ENCODE data around the gene CCNG2.

CCNG2 gene

GRCh38 chr4:77145842-77146185 lies 11.2 kb upstream of the CCNG2 start:
- DNase-seq (ENCODE audit: low read depth, low spot score), result no peak
- H3K4me3 ChIP-seq (ENCODE audit: low read length), result no peak overlapping the region

DNA sequence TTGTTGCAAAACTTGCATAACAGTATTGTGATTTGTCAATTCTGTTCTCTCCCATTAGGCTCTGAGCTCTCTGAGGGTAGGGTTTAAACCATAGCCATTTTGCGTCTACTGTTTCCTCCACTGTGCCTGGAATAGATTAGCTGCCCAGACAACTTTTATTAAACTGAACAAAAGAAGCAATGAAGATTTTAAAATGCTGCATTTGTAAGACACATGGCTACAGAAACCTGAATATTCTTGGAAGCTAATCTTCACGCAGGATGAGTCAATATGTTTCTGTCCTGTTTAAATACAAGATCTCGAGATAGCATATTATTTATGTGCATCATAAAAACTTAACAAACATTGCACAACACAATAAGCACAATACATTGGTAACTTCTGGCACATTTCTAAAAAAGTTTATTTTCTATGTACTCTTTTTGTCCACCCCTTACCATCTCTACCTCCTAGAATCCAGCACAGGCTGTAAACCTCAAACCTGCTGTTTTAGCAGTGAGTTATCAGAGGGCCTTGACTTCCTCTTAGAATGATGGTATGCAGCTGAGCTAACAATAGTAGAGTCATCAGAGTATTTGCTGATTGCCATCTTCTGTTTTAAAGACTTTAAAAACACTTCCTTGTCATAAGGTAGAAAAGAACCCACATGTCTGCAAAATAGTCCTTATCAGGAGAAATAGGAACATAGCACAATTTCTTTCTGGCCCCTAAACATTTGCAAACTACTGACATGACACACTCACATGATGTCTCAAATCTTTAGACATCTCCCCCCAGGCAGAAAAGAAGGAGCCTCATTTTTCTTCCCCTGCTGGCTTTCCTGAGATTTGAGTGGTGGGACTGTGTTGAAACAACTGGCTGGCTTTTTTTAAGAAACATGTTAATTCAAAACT lies 10.6 kb upstream of the CCNG2 start:
- no peak for DNase-seq (ENCODE audit: low read depth, low spot score)
- no peak overlapping the region for H3K4me3 ChIP-seq (ENCODE audit: low read length)

DNA sequence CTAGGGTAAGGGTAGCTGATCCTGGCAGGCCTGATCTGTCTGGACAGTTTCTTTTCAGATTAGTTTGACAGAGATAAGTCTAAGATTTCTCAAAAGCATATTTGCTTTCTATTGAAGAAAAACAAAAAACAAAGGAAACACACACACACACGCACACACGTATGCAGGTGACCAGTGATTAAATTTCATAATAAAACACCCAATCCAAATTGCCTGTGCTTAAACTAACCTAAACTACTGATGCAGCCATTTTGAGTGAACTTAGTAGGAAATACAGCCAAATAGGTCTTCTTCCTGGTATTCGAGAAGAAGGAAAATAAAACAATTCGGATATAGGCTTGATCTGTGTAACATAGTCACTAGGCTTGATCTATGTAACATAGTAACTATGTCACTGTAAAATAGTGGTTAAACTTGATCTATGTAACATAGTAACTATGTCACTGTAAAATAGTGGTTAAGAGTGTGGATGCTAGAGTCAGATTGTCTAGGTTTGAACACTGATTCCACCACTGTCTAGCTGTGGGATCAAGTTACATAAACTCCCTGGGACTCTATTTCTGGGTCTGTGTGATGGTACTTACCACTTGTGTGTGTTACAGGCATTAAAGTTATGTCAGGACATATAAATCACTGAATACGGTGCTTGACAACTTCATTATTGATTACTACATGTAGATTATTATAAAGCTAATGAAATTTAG lies 9.8 kb upstream of the CCNG2 start:
- no peak for DNase-seq (ENCODE audit: low read depth, low spot score)
- H3K4me3 ChIP-seq (ENCODE audit: low read length), result no peak overlapping the region

- H3K4me3 ChIP-seq (ENCODE audit: low read length), result no peak overlapping the region
- DNase-seq (ENCODE audit: low read depth, low spot score), result no peak
Measured at GRCh38 chr4:77148078-77148477, 8.9 kb upstream of the CCNG2 start.

DNA sequence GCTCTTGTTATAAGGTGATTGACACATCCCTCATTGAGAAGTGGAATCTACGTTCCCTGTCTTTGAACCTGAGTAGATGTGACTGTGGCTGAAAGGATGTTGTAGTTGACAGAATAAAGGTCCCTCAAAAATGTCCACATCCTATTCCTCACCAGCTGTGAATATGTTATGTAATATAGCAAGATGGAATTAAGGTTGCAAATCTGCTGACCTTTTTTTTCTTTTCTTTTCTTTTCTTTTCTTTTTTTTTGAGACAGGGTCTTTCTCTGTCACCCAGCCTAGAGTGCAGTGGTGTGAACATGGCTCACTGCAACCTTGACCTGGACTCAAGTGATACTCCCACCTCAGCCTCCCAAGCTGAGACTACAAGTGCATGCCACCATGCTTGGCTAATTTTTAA lies 7.2 kb upstream of the CCNG2 start:
- DNase-seq (ENCODE audit: low read depth, low spot score), result no peak
- no peak overlapping the region for H3K4me3 ChIP-seq (ENCODE audit: low read length)

- DNase-seq (ENCODE audit: low read depth, low spot score), result no peak
- no peak overlapping the region for H3K4me3 ChIP-seq (ENCODE audit: low read length)
Measured at GRCh38 chr4:77151241-77151640, 5.8 kb upstream of the CCNG2 start.

- no peak overlapping the region for H3K4me3 ChIP-seq (ENCODE audit: low read length)
- no peak for DNase-seq (ENCODE audit: low read depth, low spot score)
Measured at GRCh38 chr4:77152421-77152820, 4.6 kb upstream of the CCNG2 start.

- DNase-seq (ENCODE audit: low read depth, low spot score), result no peak
Measured at GRCh38 chr4:77153006-77153405, 4.0 kb upstream of the CCNG2 start.

DNA sequence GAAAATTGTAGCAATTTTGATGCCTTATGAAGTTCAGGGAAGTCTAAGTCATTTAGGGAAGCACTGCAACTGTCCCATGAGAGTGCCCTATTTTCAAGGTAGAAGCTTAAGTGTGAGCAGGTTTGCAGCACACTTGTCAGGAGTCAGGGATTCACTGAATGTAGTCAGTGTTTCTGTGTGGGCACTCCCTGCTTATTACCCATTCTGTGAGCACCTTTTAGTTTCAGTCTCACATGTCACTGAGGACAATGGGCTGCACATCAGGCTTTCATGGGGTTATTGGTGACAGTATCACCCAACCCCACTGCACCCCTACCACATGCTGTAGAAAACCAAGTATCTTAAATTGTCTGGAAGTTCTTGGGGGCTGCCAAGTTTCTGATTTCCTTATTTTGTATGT lies 2.9 kb upstream of the CCNG2 start:
- no peak overlapping the region for H3K4me3 ChIP-seq (ENCODE audit: low read length)
- DNase-seq (ENCODE audit: low read depth, low spot score), result no peak

More at GRCh38 chr4:77153006-77153405, 4.0 kb upstream of the CCNG2 start:
- no peak overlapping the region for H3K4me3 ChIP-seq (ENCODE audit: low read length)

DNA sequence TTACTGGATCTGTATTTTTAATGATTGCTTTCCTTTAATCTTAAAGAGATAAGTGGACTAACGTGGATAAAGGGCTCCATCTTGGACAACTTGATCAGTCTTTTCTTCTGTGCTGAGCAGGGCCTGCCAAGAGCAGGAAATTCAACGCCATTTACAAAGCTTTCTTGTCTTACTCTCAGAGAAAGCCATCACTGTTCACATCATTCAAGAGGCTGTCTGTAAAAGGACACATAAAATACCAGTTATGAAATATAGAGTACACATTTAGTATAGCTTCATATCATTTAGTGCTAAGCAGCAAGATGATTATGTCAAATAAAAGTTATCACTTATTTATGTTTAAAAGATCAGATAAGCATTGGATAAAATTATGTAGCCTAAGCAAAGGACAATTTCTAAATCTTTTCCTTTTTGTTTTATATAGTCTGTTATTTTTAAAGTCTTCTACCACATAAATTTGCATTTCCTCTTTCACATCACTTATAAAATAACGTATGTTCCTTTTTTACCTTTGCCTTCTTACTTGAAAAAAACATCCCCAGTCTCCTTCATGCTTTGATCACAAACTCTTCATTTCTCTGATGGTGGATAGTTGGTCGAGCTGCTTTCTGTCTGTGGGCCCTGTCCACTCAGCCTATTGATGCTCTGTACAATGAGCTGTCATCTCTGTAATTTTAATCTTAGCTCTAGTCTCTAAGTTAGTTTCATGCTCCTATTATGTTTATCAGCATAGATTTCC lies 2.1 kb upstream of the CCNG2 start:
- no peak overlapping the region for H3K4me3 ChIP-seq (ENCODE audit: low read length)
- no peak for DNase-seq (ENCODE audit: low read depth, low spot score)

DNA sequence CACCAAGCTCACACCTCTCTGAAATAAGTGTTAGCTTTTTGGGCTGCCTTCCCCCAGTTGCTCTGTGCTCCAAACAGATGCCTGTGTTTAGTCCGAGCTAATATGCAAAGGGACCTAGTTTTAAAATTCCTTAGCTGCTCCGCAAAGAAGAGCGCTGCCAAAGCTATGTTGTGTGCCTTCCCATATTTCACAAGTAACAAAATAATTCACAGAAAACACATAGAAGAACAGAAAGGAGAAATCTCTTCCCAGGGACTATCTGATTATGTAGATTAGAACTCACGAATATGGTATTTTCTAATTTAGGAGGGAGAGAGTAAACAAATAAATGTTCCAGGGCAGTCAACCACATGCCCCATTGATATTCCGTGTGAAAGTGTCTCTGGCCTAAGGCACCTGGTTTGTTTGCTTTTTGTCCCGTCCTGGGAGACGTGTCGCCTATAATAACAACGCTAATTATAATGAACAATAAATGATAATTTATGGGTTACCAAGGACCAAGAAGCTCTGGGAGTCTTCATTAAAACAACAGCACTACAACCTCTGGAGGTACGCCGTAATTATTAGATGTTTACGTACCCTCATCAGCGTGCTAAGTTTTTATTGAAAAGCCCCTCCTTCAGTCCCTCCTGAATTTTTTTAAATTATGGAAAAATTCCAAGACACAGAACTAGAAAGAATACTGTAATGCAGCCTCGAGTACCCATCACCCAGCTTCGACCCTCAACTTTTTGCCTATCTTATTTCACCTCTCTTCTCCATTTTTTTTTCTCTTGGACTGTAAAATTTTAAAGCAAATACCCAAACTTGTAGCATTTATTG lies 1.2 kb upstream of the CCNG2 start:
- no peak for DNase-seq (ENCODE audit: low read depth, low spot score)

GRCh38 chr4:77156533-77156911 lies 485 bp upstream of the CCNG2 start:
- H3K4me3 ChIP-seq (ENCODE audit: low read length), result peak overlapping the region; percentile 90
- DNase-seq (ENCODE audit: low read depth, low spot score), result peak; percentile 100

More for the DNA sequence above, 1.2 kb upstream of the CCNG2 start:
- H3K4me3 ChIP-seq (ENCODE audit: low read length), result peak overlapping the region; percentile 90

DNA sequence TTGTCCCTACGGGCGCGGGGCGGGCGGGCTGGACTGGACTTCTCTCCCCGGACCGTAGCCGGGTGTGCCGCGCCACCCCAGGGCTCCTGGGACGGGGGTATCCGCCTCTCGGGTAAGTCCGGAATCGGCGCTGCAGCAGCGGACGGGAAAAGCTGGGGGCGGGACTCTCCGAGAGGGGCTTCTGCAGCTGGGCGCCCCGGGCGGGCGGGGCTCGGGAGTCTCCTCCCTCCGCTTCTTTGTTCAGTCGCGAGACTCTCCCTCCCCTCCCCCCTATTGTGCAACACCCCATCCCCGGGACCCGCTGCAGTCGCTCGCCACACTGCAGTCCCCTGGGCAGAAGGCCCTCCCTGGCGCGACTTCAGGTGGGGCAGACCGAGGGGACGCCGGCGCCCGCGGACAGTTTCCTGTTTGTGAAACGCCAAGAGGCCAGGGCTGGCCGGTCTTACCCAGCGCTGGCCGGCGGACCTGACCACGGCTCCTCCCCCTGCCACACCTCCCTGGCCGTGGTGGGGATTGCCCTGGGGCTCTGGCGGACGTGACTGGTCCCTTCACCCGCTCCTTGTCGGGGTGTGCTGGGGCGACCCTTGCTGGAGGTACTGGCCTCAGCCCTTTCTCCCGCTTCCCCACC lies 966 bp downstream of the CCNG2 start:
- peak overlapping the region; percentile 90 for H3K4me3 ChIP-seq (ENCODE audit: low read length)
- DNase-seq (ENCODE audit: low read depth, low spot score), result peak; percentile 80

DNA sequence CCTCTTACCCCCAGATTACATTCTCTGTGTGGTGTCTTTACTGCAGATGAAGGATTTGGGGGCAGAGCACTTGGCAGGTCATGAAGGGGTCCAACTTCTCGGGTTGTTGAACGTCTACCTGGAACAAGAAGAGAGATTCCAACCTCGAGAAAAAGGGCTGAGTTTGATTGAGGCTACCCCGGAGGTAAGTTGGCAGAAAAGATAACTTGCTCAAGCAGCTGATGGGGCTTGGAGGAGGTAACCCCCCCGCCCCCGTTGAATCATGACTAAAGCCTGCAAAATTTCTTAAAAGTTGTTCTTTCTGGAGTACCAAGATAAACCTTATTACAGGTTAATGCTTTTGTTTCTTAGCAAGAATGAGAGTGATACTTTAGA lies 1.5 kb downstream of the CCNG2 start:
- DNase-seq (ENCODE audit: low read depth, low spot score), result no peak
- H3K4me3 ChIP-seq (ENCODE audit: low read length), result peak overlapping the region; percentile 90

- DNase-seq (ENCODE audit: low read depth, low spot score), result no peak
- H3K4me3 ChIP-seq (ENCODE audit: low read length), result no peak overlapping the region
Measured at GRCh38 chr4:77159806-77160205, 2.8 kb downstream of the CCNG2 start.

- no peak for DNase-seq (ENCODE audit: low read depth, low spot score)
- H3K4me3 ChIP-seq (ENCODE audit: low read length), result no peak overlapping the region
Measured at GRCh38 chr4:77163641-77164040, 6.6 kb downstream of the CCNG2 start.

- DNase-seq (ENCODE audit: low read depth, low spot score), result no peak
- H3K4me3 ChIP-seq (ENCODE audit: low read length), result no peak overlapping the region
Measured at GRCh38 chr4:77167173-77167572, 10.2 kb downstream of the CCNG2 start.

GRCh38 chr4:77167866-77168265 lies 10.9 kb downstream of the CCNG2 start:
- DNase-seq (ENCODE audit: low read depth, low spot score), result no peak
- H3K4me3 ChIP-seq (ENCODE audit: low read length), result no peak overlapping the region

- DNase-seq (ENCODE audit: low read depth, low spot score), result no peak
- H3K4me3 ChIP-seq (ENCODE audit: low read length), result no peak overlapping the region
Measured at GRCh38 chr4:77169481-77169880, 12.5 kb downstream of the CCNG2 start.
